HG03175 (cell line): Measurements from ENCODE around the gene ABHD12B.
"Not testable (repeated sequence)": the region's sequence is repeated elsewhere in the genome, so short reads cannot be mapped to it uniquely, and the experiment has no call there.

Experiments
- ATAC-seq: cut with Tn5 transposase; IDR thresholded peaks from one replicate; pipeline ENCODE4 v1.9.1; 2021; ENCODE audit warnings: mild to moderate bottlenecking, moderate library complexity; ENCODE audit not compliant: unreplicated experiment

Gene ABHD12B

DNA sequence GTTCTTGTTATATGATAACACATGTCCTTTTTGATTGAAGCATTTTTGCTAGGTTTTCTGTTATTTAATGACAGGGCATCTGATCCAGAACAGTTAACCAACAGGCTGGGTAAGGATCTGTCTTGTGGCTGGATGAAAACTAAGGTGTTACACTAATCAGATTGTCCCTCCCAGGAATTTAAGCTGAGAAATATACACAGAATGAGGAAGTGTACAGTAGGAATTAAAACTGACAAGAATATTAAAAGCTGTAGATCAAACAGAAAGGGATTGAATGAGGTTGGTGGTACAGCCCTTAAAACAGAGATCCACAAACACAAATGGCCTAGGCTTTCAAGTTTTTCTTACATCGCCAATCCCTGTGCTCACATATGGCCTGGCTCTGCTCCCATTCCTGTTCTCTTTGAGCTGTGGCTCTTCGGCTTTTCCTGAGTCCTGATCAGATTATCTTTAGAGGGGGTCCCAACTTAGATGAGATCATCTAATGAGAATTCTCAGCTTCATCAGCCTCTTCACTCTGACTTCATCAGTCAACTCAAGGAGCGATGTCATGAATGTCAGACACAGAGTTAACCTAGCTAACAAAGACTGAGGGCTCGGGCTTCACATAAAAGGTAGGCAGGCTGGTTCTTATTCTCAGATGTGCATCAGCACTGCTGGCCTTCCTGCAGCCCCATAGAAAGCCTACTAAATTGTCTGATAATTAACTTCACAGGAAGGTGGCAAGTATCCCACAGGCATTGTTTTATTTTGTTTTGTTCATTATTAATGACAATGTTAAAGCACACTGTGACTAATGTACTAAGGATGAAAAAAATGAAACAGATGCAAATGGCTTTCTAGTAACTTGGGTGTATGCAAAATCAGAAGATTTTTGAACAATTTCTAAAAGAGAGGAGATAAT, 61.0 kb downstream of the ABHD12B start:
- ATAC-seq: no peak

DNA sequence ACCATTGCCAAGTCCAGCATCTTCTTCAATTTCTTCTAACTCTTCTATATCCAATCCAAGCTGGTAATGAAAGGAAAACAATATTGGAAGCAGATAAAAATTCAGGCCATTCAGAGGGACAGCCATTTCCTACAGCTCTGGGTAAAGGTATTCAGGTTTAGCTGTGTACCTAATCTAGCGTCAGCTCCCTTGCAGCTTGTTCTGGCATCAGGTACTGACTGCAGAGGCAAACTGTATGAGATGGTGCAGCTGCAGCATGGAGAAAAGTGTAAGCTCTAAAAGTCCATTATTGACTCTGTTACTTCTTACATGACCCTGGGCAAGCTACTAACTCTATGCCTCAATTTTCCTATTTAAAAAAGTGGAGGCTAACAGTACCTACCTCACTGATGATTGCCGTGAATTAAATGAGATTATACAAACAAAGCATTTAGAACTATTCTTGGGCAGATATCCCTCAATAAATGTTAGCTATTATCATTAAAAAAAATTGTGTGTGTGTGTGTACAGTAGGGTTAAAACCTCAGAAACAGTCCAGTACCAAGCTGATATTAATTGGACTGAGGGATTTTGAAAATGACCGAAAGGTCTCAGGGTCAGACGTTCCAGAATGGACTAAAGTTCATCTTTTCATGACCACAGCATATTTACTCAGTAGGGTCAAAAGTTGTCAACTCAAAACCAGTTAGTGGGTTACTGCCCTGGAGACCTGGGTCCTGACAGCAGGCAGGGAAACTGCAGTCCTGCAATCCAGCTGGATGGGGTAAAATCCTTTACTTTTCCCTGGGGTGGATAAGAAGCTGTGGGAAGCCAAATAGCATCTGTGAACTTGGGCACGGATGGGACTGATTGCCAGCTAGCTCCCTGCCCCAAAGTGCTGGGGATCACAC, 63.5 kb downstream of the ABHD12B start:
- no peak for ATAC-seq

DNA sequence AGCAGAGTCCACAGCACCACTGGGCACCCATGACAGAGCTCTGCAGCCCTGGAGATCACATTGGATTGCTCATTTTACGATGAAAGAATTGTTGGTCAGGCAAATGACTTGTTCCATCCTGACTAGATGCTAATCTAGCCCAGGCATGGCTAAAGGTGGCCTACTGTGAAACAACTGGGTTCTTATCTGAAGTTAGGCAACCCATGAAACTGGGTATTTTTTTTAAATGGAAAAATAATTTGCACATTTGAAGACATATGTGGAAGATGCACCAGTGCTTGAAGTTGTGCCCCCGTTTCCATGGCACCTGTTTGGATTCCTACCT, 64.1 kb downstream of the ABHD12B start:
- ATAC-seq: no peak

DNA sequence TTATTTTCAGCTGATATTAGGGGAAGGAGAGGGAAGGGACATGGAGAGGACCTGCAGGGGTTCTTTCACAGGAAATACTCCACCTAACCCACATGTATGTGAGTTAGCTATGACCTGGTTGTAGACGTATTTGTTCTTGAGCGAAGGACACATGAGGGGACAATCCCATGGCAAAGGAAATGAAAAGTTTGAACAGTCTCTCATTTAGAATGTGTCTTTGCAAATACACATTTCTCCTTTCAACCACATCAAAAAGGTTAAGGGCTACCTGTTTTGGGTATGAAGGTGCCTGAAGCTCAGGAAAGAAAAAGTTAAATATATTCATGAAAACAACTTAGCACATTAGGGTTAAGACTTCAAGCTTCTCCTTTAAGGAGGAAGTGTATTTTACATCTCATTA, 65.0 kb downstream of the ABHD12B start:
- ATAC-seq: no peak

DNA sequence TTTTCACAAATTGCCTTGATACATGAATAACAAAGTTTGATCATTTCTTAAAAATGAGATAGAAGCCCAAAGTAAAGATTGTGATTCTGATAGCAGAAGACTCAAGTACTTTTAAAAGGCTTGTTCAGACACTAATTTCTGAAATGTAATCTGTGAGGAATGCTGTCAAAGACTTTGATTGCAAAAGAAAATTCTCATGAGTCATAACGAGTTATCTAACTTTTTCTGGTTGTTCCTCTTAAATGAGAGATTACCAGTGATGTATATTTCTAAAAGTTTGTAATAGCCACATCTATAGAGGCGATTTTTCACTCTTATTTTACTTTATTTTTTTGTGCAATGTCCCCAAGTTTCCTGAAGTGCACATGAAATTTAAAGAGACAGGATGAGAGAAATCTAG, 65.5 kb downstream of the ABHD12B start:
- ATAC-seq: no peak

DNA sequence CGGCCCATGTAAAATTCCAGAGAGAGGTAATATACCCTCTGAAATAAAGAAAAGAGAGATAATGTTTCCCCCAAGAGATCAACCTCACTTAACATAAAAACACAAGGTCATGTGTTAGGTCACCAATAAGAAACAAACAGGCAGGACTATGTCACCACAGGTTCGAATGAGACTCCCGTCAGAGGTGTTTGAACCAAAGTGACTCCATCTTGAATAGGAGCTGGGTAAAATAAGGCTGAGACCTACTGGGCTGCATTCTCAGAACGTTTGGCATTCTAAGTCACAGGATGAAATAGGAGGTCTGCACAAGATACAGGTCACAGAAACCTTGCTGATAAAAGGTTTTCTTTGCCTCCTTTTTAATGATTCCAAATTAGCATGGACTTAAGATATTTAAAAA, 65.9 kb downstream of the ABHD12B start:
- no peak for ATAC-seq

DNA sequence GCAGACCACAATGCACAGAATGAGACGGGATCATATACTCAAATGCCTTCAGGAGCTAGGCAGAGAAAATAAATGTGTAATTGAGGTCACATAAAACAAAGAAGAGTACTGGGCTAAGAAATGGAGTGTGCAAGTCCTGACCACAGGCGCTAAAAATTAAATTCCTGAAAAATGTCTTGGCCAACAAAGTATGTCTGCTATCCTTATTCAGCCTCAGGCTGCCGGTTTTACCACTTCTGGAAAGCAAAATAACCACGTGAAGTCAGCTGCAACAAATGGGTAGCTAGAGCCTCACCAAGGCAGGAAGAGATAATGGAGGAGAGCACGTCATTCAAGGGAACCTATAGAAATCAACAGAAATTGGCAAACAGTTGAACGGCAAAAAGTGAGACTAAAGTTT, 69.3 kb downstream of the ABHD12B start:
- ATAC-seq: no peak

DNA sequence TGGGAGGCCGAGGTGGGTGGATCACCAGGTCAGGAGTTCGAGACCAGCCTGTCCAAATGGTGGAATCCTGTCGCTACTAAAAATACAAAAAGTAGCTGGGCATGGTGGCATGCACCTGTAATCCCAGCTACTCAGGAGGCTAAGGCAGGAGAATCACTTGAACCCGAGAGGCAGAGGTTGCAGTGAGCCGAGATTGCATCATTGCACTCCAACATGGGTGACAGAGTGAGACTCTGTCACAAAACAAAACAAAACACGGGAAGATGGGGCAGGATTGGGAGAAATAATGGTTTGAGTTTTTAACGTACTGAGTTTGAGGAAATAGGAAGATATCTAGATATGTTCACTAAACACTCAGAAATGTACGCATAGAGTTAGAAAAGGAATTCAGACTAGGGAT, 69.8 kb downstream of the ABHD12B start:
- not testable (repeated sequence) for ATAC-seq

DNA sequence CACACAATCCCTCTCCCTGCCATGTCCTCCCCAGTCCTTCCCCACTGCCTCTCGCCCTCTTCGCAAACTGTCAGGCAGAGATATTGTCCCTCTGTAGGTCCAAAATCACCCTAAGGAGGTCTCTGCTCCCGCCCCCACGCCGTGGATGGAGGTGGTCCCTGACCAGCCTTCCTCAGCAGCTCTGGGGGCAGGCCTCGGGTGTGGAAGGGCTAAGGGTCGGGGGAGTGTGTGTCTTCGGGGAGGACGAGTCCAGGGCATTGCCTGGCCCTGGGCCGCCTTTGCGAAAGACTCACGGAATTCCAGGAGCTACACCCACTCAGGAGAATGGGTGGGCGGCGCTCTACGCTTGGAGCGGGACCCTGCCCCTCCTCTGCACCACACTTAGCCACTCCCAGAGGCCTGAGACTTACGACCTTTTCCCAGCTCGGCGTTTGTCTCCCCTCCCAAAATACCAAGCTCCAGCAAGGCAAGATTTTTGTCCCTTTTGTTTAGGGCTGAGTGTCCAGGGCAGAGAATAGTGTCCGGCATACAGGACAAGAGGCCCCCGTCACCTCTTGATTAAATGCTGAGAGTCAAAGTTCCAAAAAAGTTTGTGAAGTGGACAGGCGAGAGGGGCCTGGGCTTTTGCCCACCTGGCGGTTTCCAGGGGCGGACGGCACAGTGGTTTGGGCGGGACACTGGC, 71.5 kb downstream of the ABHD12B start:
- no peak for ATAC-seq

DNA sequence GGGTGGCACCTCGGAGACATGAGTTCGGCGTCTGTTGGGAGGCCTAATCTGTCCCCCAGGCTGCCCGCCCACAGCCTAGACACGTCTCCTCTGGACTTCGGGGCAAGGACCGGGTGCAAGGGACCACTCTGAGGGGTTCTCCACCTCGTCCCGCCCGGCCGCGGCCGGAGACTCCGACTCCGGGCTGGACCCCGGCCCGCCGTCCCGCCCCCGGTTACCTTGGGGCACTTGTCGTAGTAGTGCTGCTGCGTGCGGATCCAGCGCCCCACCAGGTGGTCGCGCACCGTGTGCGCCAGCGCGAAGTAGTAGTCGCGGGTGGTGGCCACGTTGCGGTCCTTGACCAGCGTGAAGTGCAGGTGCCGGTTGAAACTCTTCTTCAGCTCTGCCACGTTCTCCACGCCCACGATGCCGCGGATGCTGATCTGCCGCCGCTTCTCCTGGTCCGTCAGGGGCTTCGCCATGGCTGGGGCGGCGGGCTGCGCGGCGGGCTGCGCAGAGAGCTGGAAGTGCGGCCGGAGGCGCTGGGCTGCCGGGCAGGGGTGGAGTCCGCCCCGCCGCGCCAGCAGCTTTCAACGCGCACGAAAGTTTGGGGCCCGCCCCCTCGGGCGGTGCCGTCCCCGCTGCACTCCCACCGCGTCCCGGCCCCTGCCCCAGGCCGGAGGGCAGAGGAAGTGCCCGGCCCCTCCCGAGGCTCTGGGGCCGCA, 72.2 kb downstream of the ABHD12B start, which contains the start of gene PYGL:
Gene PYGL (minus strand): TSS at position 541 of the 704 bp plus-strand sequence. CDS start 80 bp downstream, at position 461.
- no peak for ATAC-seq

DNA sequence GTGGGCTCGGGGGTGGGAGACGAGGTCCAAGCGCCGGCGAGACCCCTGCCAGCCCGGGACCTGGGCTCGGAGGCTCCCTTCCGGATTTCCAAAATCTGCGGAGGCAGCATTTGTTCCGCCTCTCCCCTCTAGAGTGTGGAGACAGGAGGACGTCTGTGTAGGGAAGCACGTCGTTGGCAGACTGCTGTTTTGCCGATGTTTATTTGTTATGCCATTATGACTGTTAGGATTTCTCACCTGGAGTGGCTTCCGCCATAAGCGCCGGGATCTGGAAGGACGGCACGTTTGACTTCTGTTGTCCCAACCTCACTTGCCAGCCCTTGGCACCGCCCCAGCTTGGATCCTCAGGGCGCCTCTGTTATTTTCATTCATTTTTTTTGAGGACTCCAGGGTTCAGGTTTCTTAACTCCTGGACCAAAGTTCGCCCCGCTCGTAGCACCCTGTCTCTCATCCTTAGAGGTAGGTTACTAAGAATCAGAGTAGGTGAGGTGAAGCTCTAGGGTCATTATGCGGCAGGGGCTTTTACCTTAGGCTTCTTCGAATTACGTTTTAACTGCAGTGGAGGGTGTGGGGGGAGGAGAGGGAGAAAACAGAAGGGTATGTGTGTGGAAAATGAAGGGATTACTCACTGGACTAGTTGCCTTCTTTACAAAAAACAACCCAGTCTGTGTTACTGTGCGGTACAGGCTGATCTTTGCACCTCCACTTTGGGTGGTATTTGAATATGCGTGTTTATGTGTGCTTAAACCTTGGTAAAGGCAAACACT, 73.0 kb downstream of the ABHD12B start:
- ATAC-seq: no peak

DNA sequence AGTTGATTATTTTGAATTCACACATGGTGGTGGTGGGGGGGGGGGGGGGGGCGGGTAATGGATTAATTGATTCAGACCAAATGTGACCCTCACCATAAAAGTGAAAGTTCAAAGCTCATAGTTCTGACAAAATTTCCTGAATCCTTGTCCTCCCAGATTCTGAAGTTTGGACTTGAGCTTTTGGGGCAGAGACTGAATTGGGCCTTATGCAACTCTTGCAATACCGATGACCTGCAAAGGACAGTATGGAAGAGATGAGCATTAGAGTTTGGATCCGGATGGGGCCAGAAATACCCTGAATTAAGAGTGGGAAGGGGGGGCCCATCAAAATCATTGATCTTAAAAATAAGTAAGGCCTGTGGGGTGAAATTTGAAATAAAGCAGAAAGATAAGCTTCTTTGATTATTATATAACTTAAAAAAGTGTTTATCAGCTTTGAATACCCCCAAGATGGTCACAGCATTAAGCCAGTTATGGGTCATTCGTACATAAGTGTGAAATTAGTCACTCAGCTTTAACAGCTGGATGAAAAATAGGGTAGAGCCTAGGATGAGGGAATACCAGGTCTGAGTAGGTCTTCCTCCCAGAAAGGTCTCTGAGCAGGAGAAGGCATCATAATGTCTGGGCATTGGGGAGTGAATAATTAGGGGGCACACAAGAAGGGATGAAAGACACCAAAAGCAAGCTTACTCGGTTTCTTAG, 74.5 kb downstream of the ABHD12B start:
- ATAC-seq: no peak

DNA sequence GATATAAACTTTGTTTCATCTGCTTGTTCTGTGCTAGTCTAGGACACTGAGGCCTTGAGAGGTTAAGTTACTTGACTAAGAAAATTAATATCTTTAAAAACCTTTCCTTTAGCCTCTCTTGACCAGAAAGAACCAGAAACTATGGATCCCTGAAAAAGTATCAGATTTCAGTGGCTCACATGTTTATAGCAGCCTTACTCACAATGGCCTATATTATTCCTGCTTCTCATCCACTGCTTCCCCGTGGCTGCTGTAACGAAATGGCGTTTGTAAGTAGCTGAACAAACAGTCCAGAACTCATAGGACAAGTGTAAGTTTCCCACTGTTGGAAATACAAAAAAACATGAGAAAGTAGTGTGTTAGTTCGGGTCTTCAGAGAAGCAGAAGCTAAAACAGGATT, 75.6 kb downstream of the ABHD12B start:
- no peak for ATAC-seq

DNA sequence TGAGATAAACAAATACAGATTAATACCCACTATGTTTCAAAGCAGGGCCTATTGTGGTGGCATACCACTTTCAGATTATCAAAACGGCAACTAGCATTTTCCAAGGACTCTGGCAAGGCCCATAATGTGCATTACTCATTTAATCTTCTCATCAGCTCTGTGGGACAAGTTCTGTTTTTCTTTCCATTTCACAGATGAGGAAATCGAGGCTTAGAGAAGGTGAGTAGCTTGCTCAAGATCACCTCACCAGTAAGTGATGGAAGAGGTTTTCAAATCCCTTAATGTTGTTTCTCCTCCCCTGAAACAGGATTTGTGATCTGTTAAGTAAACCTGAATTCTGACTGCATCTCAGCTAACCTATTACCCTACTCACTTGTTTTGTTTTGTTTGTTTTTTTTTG, 76.4 kb downstream of the ABHD12B start:
- ATAC-seq: no peak

DNA sequence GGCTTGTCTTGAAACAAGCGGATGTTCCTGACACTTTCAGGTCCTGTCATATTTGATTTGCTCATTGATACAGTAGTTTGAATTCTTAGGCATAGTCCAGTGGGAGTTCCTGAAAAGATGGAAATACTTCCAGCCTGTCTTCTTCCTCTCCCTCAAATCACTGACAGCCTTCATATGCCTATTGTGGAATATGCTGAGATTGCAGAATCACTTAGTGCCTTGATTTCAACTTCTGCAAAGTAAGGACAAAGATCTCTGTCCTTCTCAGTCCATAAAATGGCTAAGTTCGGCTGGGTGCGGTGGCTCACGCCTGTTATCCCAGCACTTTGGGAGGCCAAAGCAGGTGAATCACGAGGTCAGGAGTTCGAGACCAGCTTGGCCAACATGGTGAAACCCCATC, 79.2 kb downstream of the ABHD12B start:
- no peak for ATAC-seq

DNA sequence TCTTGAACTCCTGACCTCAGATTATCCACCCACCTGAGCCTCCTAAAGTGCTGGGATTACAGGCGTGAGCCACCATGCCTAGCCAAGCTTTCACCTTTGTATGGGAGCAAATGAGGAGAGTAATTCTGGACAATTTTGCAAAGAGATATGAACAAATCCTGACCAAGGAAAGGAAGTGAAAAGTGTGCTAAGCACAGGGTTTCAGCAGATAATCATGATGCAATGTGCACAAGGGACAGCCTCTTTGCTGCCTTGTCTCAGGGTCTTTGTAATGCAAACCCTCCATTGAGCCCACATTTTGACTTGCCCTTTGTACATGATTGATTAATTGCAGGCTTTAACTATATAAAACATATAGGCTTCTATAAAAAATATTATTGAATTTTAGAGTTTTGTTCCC, 81.6 kb downstream of the ABHD12B start:
- no peak for ATAC-seq
